Urothelium cell line (cell line): Measurements from ENCODE around the gene CD40.

Experiments
- DNase-seq: peaks from one replicate; pipeline ENCODE4 v3.0.0; 2011; ENCODE audit warnings: low spot score, mixed read lengths
- FAIRE-seq: peaks from 2 replicates; lab custom pipeline; 2011; peaks lifted over from hg19 to GRCh38; lab: Jason Lieb, UNC

Gene CD40

GRCh38 chr20:46169245-46170171, 51.4 kb downstream of the CD40 start:
- peak; percentile 96 for FAIRE-seq

GRCh38 chr20:46171476-46171875, 53.4 kb downstream of the CD40 start:
- FAIRE-seq (no peak), DNase-seq (no peak)

More at GRCh38 chr20:46169245-46170171, 51.4 kb downstream of the CD40 start:
- DNase-seq = no peak

GRCh38 chr20:46171909-46172308, 53.8 kb downstream of the CD40 start:
- no peak for DNase-seq
- FAIRE-seq = peak; percentile 75

GRCh38 chr20:46172455-46172854, 54.3 kb downstream of the CD40 start:
- DNase-seq = no peak
- no peak for FAIRE-seq

- FAIRE-seq = no peak
- DNase-seq = no peak
These were observed 54.9 kb downstream of the CD40 start for GRCh38 chr20:46172961-46173536.

GRCh38 chr20:46173652-46174468, 55.7 kb downstream of the CD40 start:
- DNase-seq (peak; percentile 53), FAIRE-seq (no peak)

- peak; percentile 94 for FAIRE-seq
- DNase-seq = peak; percentile 96
These were observed 56.5 kb downstream of the CD40 start for GRCh38 chr20:46174469-46175126.

GRCh38 chr20:46175127-46175494, 57.0 kb downstream of the CD40 start:
- no peak for DNase-seq
- no peak for FAIRE-seq

GRCh38 chr20:46176739-46177378, 58.7 kb downstream of the CD40 start:
- DNase-seq (no peak), FAIRE-seq (no peak)

GRCh38 chr20:46177768-46178167, 59.7 kb downstream of the CD40 start:
- FAIRE-seq (no peak), DNase-seq (no peak)

- FAIRE-seq (no peak), DNase-seq (no peak)
These were observed 60.8 kb downstream of the CD40 start for GRCh38 chr20:46178891-46179290.
